ENCODE results near the gene DTNB. TPM values are rescaled to one million over a fixed set of nuclear protein-coding genes. Genes with fewer than 3 reads are reported as not detected.

The DTNB gene
- total and polyA plus RNA-seq, 10 of the 15 experiments (the other 5 are each of a cell fraction or from before 2014, with no cell fraction given) = 4.5 to 30.6 (median 11.9) TPM

GRCh38 chr2:25383806-25384205, 289.6 kb downstream of the DTNB start:
- H3K79me2 ChIP-seq (ENCODE audit: control insufficient read depth, insufficient read depth, low read length) = no peaks in the 10 kb centered on the region
- H3K9me3 ChIP-seq (replicated peaks; ENCODE audit: control insufficient read depth, insufficient read depth, low read length) = no peaks in the 10 kb centered on the region; the same call in 2 of the 3 replicates
- no peak overlapping the region for H3K4me3 ChIP-seq
- no peak overlapping the region for H3K9ac ChIP-seq (ENCODE audit: control insufficient read depth, insufficient read depth, low read length)
- no peak overlapping the region for H2AFZ ChIP-seq (ENCODE audit: control insufficient read depth, low read depth, low read length)
- no peaks in the 10 kb centered on the region for H4K20me1 ChIP-seq (ENCODE audit: control insufficient read depth, insufficient read depth)
- RAD21 ChIA-PET (ENCODE audit: unreplicated experiment) = interaction anchor here (1.4 kb wide), 1 partner anchor 21 kb away, joined by 4 read pairs; no protein-coding TSS in a partner anchor
- DNase-seq (ENCODE audit: low read depth, low spot score) (no peak), ATAC-seq (no peak), FAIRE-seq (no peak)
- 78% methylated on average over 9 of the region's 9 CpGs for WGBS (ENCODE audit: insufficient coverage, insufficient replicate concordance, low lambda C conversion rate, missing lambda C conversion rate)
- intact Hi-C loops (cut with micrococcal nuclease; ENCODE audit: unreplicated experiment) (no loop called here), in situ Hi-C loops (cut with MboI) (no loop called here)
- CTCF ChIA-PET = interaction anchor here (0.9 kb wide), 1 partner anchor 9 kb away, joined by 4 read pairs; no protein-coding TSS in a partner anchor
- no peaks in the 10 kb centered on the region for H3K27me3 ChIP-seq (replicated peaks in 1 of 2; ENCODE audit: control insufficient read depth in 2 of 2, insufficient read depth in 2 of 2, low read length in 1 of 2)
- SMC1A ChIA-PET (ENCODE audit: uncharacterized antibody, unreplicated experiment) = interaction anchor here (0.9 to 13.4 kb wide), 5 partner anchors 13 to 183 kb away, joined by 3 to 92 read pairs (median 3); no protein-coding TSS in a partner anchor
- peaks cover 23% of the 10 kb centered on the region for H3K4me1 ChIP-seq (ENCODE audit: control insufficient read depth, insufficient read depth, low read length)
- no TSS peak for BruUV-seq (replicated peaks)
- no peaks in the 10 kb centered on the region for H3K36me3 ChIP-seq (ENCODE audit: control insufficient read depth in 2 of 2, insufficient read depth in 2 of 2, low read length in 1 of 2)
- no peak overlapping the region for H3K4me2 ChIP-seq (ENCODE audit: control insufficient read depth, insufficient read depth)
- no peak overlapping the region for H3K27ac ChIP-seq (ENCODE audit: control insufficient read depth, insufficient read depth)
- POLR2A ChIA-PET = interaction anchor here (0.5 to 8.6 kb wide), 3 partner anchors 17 to 211 kb away, joined by 3 to 73 read pairs (median 6); no protein-coding TSS in a partner anchor
- TF ChIP-seq MYB (IDR thresholded peaks at IDR 0.05; ENCODE audit: borderline replicate concordance, low read depth, low read length) (no peak), SRF (IDR thresholded peaks at IDR 0.05; ENCODE audit: low read depth in 2 of 2, low read length in 2 of 2) (no peak), WRNIP1 (IDR thresholded peaks at IDR 0.05; ENCODE audit: borderline replicate concordance, low read depth, low read length) (no peak), TCF3 (IDR thresholded peaks at IDR 0.05; ENCODE audit: borderline replicate concordance, insufficient read depth, low read depth, low read length) (no peak), HDAC6 (IDR thresholded peaks at IDR 0.05; ENCODE audit: unreplicated experiment) (no peak), ZNF622 (IDR thresholded peaks at IDR 0.05) (no peak), NBN (IDR thresholded peaks at IDR 0.05) (no peak), BCL11A (IDR thresholded peaks at IDR 0.05; ENCODE audit: low read depth, low read length) (no peak), TAF1 (IDR thresholded peaks at IDR 0.05; ENCODE audit: borderline replicate concordance, low read depth, low read length) (no peak), STAT3 (IDR thresholded peaks at IDR 0.05; ENCODE audit: low read depth, low read length) (no peak), HCFC1 (IDR thresholded peaks at IDR 0.05; ENCODE audit: low read length) (no peak), RAD51 (IDR thresholded peaks at IDR 0.05) (no peak), EED (IDR thresholded peaks at IDR 0.05; ENCODE audit: low read depth) (no peak)
- TF ChIP-seq, protein P1, sequence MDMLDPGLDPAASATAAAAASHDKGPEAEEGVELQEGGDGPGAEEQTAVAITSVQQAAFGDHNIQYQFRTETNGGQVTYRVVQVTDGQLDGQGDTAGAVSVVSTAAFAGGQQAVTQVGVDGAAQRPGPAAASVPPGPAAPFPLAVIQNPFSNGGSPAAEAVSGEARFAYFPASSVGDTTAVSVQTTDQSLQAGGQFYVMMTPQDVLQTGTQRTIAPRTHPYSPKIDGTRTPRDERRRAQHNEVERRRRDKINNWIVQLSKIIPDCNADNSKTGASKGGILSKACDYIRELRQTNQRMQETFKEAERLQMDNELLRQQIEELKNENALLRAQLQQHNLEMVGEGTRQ (IDR thresholded peaks at IDR 0.05; ENCODE audit: borderline replicate concordance, low read depth, low read length) = no peak
- TF ChIP-seq, protein P2, sequence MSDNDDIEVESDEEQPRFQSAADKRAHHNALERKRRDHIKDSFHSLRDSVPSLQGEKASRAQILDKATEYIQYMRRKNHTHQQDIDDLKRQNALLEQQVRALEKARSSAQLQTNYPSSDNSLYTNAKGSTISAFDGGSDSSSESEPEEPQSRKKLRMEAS (IDR thresholded peaks at IDR 0.05; ENCODE audit: low read depth, low read length) = no peak
- TF ChIP-seq, protein P3, sequence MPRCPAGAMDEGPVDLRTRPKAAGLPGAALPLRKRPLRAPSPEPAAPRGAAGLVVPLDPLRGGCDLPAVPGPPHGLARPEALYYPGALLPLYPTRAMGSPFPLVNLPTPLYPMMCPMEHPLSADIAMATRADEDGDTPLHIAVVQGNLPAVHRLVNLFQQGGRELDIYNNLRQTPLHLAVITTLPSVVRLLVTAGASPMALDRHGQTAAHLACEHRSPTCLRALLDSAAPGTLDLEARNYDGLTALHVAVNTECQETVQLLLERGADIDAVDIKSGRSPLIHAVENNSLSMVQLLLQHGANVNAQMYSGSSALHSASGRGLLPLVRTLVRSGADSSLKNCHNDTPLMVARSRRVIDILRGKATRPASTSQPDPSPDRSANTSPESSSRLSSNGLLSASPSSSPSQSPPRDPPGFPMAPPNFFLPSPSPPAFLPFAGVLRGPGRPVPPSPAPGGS (IDR thresholded peaks at IDR 0.05; ENCODE audit: borderline replicate concordance, insufficient read depth, low read depth, low read length, poor library complexity, severe bottlenecking) = no peak
- TF ChIP-seq, protein P4, sequence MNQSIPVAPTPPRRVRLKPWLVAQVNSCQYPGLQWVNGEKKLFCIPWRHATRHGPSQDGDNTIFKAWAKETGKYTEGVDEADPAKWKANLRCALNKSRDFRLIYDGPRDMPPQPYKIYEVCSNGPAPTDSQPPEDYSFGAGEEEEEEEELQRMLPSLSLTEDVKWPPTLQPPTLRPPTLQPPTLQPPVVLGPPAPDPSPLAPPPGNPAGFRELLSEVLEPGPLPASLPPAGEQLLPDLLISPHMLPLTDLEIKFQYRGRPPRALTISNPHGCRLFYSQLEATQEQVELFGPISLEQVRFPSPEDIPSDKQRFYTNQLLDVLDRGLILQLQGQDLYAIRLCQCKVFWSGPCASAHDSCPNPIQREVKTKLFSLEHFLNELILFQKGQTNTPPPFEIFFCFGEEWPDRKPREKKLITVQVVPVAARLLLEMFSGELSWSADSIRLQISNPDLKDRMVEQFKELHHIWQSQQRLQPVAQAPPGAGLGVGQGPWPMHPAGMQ (IDR thresholded peaks at IDR 0.05; ENCODE audit: borderline replicate concordance) = no peak
- TF ChIP-seq, protein P5, sequence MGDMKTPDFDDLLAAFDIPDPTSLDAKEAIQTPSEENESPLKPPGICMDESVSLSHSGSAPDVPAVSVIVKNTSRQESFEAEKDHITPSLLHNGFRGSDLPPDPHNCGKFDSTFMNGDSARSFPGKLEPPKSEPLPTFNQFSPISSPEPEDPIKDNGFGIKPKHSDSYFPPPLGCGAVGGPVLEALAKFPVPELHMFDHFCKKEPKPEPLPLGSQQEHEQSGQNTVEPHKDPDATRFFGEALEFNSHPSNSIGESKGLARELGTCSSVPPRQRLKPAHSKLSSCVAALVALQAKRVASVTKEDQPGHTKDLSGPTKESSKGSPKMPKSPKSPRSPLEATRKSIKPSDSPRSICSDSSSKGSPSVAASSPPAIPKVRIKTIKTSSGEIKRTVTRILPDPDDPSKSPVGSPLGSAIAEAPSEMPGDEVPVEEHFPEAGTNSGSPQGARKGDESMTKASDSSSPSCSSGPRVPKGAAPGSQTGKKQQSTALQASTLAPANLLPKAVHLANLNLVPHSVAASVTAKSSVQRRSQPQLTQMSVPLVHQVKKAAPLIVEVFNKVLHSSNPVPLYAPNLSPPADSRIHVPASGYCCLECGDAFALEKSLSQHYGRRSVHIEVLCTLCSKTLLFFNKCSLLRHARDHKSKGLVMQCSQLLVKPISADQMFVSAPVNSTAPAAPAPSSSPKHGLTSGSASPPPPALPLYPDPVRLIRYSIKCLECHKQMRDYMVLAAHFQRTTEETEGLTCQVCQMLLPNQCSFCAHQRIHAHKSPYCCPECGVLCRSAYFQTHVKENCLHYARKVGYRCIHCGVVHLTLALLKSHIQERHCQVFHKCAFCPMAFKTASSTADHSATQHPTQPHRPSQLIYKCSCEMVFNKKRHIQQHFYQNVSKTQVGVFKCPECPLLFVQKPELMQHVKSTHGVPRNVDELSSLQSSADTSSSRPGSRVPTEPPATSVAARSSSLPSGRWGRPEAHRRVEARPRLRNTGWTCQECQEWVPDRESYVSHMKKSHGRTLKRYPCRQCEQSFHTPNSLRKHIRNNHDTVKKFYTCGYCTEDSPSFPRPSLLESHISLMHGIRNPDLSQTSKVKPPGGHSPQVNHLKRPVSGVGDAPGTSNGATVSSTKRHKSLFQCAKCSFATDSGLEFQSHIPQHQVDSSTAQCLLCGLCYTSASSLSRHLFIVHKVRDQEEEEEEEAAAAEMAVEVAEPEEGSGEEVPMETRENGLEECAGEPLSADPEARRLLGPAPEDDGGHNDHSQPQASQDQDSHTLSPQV (IDR thresholded peaks at IDR 0.05) = no peak

Data from GM12878 (cell line).